Omental fat pad (tissue), 4 donors: ENCODE data around the gene CTDP1. TPM values are rescaled to one million over a fixed set of nuclear protein-coding genes. Genes with fewer than 3 reads are reported as not detected.

Source experiments
- ATAC-seq: fragments of 150-250 bp; one replicate; pipeline ENCODE4 v1.9.1; 2016; ENCODE audit warnings: mild to moderate bottlenecking, moderate library complexity; ENCODE audit not compliant: low FRiP score
- DNase-seq: peaks from one replicate; pipeline ENCODE4 v3.0.0-alpha.2; 2019; ENCODE audit warnings: low spot score
- CTCF ChIP-seq, 3 donors: fragments of 450-650 bp; IDR thresholded peaks; one replicate each; pipeline ENCODE4 v1.5.1; 2016 to 2017; ENCODE audit warnings: antibody characterized with exemption in 3 of 3, mild to moderate bottlenecking in 3 of 3, moderate library complexity in 2 of 3
- total RNA-seq, 4 donors: library from RNA; depleted of rRNA; stranded (reverse); fragments of >200 nt; gene quantifications; one replicate each; pipeline ENCODE4 v1.1.0, GENCODE V29; 2016

Gene CTDP1
- total RNA-seq, 4 donors from 2014 or later, result 11.8 to 25.2 (median 16.0) TPM

- ATAC-seq (no peak), DNase-seq (no peak)
- TF ChIP-seq CTCF (IDR thresholded peaks at IDR 0.05), result no peak
Observed at GRCh38 chr18:79695856-79696850, 16.6 kb downstream of the CTDP1 start.

- DNase-seq (no peak), ATAC-seq (no peak)
- TF ChIP-seq CTCF (IDR thresholded peaks at IDR 0.05), result no peak
Observed at GRCh38 chr18:79697178-79697577, 17.6 kb downstream of the CTDP1 start.

GRCh38 chr18:79697976-79698375, 18.4 kb downstream of the CTDP1 start:
- no peak for ATAC-seq
- TF ChIP-seq CTCF (IDR thresholded peaks at IDR 0.05), result no peak
- DNase-seq, result no peak

- ATAC-seq (no peak), DNase-seq (no peak)
- no peak for TF ChIP-seq CTCF (IDR thresholded peaks at IDR 0.05)
Observed at GRCh38 chr18:79698668-79699335, 19.2 kb downstream of the CTDP1 start.

- no peak for ATAC-seq
- DNase-seq, result no peak
- no peak for TF ChIP-seq CTCF (IDR thresholded peaks at IDR 0.05)
Observed at GRCh38 chr18:79699653-79700052, 20.1 kb downstream of the CTDP1 start.

- DNase-seq (no peak), ATAC-seq (no peak)
- TF ChIP-seq CTCF (IDR thresholded peaks at IDR 0.05), result no peak
Observed at GRCh38 chr18:79702906-79703305, 23.3 kb downstream of the CTDP1 start.
